Subcutaneous adipose tissue (tissue), 4 donors: Measurements from ENCODE around the gene LAMA3. TPM values are rescaled to one million over a fixed set of nuclear protein-coding genes. Genes with fewer than 3 reads are reported as not detected.

Source experiments
- CTCF ChIP-seq: fragments of 450-650 bp; IDR thresholded peaks from one replicate; pipeline ENCODE4 v1.5.1; 2016; ENCODE audit warnings: low read depth, mild to moderate bottlenecking, control low read depth, antibody characterized with exemption, moderate library complexity
- total RNA-seq, 4 donors: library from RNA; depleted of rRNA; stranded (reverse); fragments of >200 nt; gene quantifications; one replicate each; pipeline ENCODE4 v1.1.0, GENCODE V29; 2016

LAMA3 gene
- total RNA-seq, 4 donors from 2014 or later, result 23.3 to 34.9 (median 28.4) TPM

GRCh38 chr18:23837591-23837990 is 148.3 kb downstream of the LAMA3 start:
- TF ChIP-seq CTCF, result no peak

- no peak for TF ChIP-seq CTCF
Observed at GRCh38 chr18:23838233-23838632, 149.0 kb downstream of the LAMA3 start.

GRCh38 chr18:23838801-23839366 is 149.6 kb downstream of the LAMA3 start:
- TF ChIP-seq CTCF, result no peak

- no peak for TF ChIP-seq CTCF
Observed at GRCh38 chr18:23842305-23842704, 153.1 kb downstream of the LAMA3 start.

GRCh38 chr18:23844991-23845680 is 155.9 kb downstream of the LAMA3 start:
- TF ChIP-seq CTCF, result no peak

GRCh38 chr18:23845988-23846630 is 156.9 kb downstream of the LAMA3 start:
- TF ChIP-seq CTCF, result no peak

GRCh38 chr18:23847321-23847986 is 158.2 kb downstream of the LAMA3 start:
- no peak for TF ChIP-seq CTCF
